ENCODE results near the gene SH3GL1.

Gene SH3GL1

DNA sequence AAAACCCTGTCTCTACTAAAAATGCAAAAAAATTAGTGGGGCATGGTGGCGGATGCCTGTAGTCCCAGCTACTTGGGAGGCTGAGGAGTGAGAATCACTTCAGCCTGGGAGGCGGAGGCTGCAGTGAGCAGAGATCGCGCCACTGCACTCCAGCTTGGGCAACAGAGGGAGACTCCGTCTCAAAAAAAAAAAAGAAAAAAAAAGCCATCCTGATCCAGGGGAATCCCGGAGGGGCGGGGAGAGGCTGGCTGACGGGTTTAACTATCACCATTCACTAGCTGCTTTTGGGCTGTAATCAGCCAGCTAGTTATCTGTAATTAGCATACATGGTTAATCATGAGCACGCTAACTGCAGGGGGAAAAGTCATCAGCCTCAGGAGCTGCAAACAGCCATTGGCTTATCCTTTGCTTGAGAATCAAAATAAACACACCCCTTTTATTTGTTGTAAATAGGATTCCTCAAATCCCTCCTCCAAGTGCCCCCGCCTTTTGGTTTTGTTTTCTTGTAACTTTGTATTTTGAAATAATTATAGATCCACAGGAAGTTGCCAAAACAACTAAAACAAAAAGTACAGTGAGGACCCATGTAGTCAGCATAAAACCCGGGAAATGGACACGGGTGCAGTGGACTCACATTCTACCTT lies 86.4 kb downstream of the SH3GL1 start:
- no peak for DNase-seq
